PC-3 (cell line): ENCODE measurements around the gene GNAT2.

ENCODE experiments used
- CTCF ChIP-seq: fragments of 300-600 bp; sonication (generic); conservative IDR thresholded peaks from 2 replicates; pipeline ENCODE4 v1.5.1; 2017; ENCODE audit warnings: antibody characterized with exemption, low read depth, mild to moderate bottlenecking, low read length
- EZH2 ChIP-seq: fragments of 300-600 bp; sonication (generic); IDR thresholded peaks from one replicate; pipeline ENCODE4 v1.6.1; 2017; ENCODE audit warnings: antibody characterized with exemption, mild to moderate bottlenecking, low read length; ENCODE audit not compliant: unreplicated experiment
- EZH2phosphoT487 ChIP-seq: fragments of 300-600 bp; sonication (generic); IDR thresholded peaks from 2 replicates; pipeline ENCODE4 v1.6.1; 2018; ENCODE audit warnings: mild to moderate bottlenecking, antibody characterized with exemption, low read length, borderline replicate concordance

GRCh38 chr1:109659997-109660690, 40.7 kb upstream of the GNAT2 start:
- TF ChIP-seq CTCF (no peak), EZH2phosphoT487 (no peak), EZH2 (no peak)
